ENCODE data around the gene FKBP1B.

- TF ChIP-seq, protein P1, sequence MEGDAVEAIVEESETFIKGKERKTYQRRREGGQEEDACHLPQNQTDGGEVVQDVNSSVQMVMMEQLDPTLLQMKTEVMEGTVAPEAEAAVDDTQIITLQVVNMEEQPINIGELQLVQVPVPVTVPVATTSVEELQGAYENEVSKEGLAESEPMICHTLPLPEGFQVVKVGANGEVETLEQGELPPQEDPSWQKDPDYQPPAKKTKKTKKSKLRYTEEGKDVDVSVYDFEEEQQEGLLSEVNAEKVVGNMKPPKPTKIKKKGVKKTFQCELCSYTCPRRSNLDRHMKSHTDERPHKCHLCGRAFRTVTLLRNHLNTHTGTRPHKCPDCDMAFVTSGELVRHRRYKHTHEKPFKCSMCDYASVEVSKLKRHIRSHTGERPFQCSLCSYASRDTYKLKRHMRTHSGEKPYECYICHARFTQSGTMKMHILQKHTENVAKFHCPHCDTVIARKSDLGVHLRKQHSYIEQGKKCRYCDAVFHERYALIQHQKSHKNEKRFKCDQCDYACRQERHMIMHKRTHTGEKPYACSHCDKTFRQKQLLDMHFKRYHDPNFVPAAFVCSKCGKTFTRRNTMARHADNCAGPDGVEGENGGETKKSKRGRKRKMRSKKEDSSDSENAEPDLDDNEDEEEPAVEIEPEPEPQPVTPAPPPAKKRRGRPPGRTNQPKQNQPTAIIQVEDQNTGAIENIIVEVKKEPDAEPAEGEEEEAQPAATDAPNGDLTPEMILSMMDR (IDR thresholded peaks at IDR 0.05; ENCODE audit: insufficient read depth, low read length, poor library complexity, severe bottlenecking), result no peak
- TF ChIP-seq EZH2phosphoT487 (conservative IDR thresholded peaks at IDR 0.05; ENCODE audit: low read length), result no peak
Observed at GRCh38 chr2:24102677-24103076, 53.1 kb downstream of the FKBP1B start.
